ENCODE data around the gene RPTOR.
"Not testable (repeated sequence)": the region's sequence is repeated elsewhere in the genome, so short reads cannot be mapped to it uniquely, and the experiment has no call there.

Gene RPTOR

DNA sequence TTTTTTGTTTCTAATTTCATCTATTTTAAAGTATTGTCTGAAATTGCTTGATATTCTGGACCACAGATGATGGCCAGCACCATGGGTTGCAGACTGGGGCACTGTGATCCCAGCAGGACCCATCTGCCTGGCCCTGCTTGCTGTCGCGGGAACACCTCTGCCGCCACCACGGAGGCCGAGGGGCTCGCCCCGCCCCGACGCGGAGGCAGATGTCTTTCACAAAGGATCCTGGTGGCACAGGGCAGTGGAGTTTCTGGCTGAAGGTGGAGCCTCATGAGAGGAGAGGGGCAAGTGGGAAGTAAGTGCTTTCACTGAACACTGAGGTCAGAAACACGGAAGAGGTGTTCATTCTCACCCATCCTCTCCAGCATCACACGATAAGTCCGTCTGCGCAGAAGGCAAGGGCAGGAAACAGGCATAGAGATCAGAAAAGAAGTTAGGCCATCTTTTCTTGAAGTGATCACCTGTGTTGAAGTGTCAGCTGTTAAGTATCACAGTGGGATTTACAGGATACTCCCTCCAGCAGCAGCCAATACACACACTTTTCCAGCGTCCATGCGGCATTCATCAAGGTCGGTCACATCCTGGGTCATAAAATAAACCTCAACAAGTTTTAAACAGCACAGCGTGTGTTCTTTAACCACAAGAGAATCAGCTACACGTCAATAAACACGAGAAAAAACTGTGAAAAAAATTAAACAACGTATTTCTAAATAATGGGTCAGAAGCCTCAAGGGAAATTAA, 194.5 kb downstream of the RPTOR start:
- Histone ChIP-seq H3K9ac (ENCODE audit: low read depth in 1 of 2, low read length in 2 of 2) (no peak overlapping the region), H3K9me3 (ENCODE audit: control insufficient read depth in 1 of 2, low read length in 2 of 2) (no peaks in the 10 kb centered on the region), H3K27ac (ENCODE audit: low read depth, low read length) (no peak overlapping the region), H3K27me3 (ENCODE audit: control insufficient read depth in 1 of 2, insufficient read depth in 2 of 2, low read length in 2 of 2) (no peaks in the 10 kb centered on the region), H3K4me3 (ENCODE audit: low read depth in 1 of 2, low read length in 2 of 2) (no peak overlapping the region), H3K4me1 (ENCODE audit: control insufficient read depth in 1 of 2, insufficient read depth in 2 of 2, low read length in 2 of 2) (peaks cover 0 to 4% of the 10 kb centered on the region in 2 donors), H3K36me3 (ENCODE audit: control insufficient read depth in 1 of 2, insufficient read depth in 2 of 2, low read length in 2 of 2) (peaks cover 4 to 9% of the 10 kb centered on the region in 2 donors)

DNA sequence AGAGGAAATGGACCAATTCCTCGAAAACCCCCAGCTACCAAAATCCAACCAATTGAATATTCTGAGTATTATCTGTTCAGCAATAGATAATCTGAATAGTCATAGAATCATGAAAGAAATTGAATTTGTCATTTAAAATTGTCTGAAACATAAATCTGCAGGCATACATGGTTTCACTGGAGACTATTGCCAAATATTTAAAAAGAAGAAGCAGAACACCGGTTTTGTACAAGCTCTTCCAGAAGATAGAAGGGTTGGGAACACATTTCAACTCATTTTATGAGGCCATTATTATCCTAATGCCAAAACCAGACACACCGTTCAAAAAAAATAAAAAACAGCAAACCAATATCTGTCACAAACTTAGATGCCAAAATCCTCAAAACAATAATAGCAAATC, 195.5 kb downstream of the RPTOR start:
- Histone ChIP-seq H3K9me3 (ENCODE audit: control insufficient read depth in 1 of 2, low read length in 2 of 2) (no peaks in the 10 kb centered on the region), H3K27me3 (ENCODE audit: control insufficient read depth in 1 of 2, insufficient read depth in 2 of 2, low read length in 2 of 2) (no peaks in the 10 kb centered on the region), H3K27ac (ENCODE audit: low read depth, low read length) (no peak overlapping the region), H3K9ac (ENCODE audit: low read depth in 1 of 2, low read length in 2 of 2) (no peak overlapping the region), H3K4me1 (ENCODE audit: control insufficient read depth in 1 of 2, insufficient read depth in 2 of 2, low read length in 2 of 2) (peaks cover 0 to 4% of the 10 kb centered on the region in 2 donors), H3K36me3 (ENCODE audit: control insufficient read depth in 1 of 2, insufficient read depth in 2 of 2, low read length in 2 of 2) (peaks cover 4 to 9% of the 10 kb centered on the region in 2 donors), H3K4me3 (ENCODE audit: low read depth in 1 of 2, low read length in 2 of 2) (no peak overlapping the region)

DNA sequence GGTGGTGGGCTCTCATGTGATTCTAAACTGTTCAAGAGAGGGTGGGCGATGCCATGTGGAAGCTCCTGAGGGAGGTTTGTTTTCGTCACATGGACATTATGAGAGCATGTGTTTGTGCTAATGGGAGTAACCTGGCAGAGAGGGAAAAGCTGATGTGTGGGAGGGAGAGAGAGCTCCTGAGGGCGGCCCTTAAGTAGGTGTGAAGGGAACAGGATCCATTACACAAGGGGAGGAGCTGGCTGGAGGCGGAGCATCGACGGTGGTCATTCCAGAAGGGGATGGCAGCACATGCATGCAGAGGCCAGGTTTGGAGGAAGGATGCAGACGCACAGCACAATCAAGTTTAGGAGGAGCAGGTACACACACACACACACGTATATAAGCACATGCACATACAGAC, 197.5 kb downstream of the RPTOR start:
- peaks cover 0 to 4% of the 10 kb centered on the region in 2 donors for H3K4me1 ChIP-seq (ENCODE audit: control insufficient read depth in 1 of 2, insufficient read depth in 2 of 2, low read length in 2 of 2)
- H3K4me3 ChIP-seq (ENCODE audit: low read depth in 1 of 2, low read length in 2 of 2): no peak overlapping the region
- H3K9me3 ChIP-seq (ENCODE audit: control insufficient read depth in 1 of 2, low read length in 2 of 2): no peaks in the 10 kb centered on the region
- H3K27me3 ChIP-seq (ENCODE audit: control insufficient read depth in 1 of 2, insufficient read depth in 2 of 2, low read length in 2 of 2): no peaks in the 10 kb centered on the region
- H3K9ac ChIP-seq (ENCODE audit: low read depth in 1 of 2, low read length in 2 of 2): no peak overlapping the region
- H3K27ac ChIP-seq (ENCODE audit: low read depth, low read length): no peak overlapping the region
- H3K36me3 ChIP-seq (ENCODE audit: control insufficient read depth in 1 of 2, insufficient read depth in 2 of 2, low read length in 2 of 2): peaks cover 4 to 9% of the 10 kb centered on the region in 2 donors

DNA sequence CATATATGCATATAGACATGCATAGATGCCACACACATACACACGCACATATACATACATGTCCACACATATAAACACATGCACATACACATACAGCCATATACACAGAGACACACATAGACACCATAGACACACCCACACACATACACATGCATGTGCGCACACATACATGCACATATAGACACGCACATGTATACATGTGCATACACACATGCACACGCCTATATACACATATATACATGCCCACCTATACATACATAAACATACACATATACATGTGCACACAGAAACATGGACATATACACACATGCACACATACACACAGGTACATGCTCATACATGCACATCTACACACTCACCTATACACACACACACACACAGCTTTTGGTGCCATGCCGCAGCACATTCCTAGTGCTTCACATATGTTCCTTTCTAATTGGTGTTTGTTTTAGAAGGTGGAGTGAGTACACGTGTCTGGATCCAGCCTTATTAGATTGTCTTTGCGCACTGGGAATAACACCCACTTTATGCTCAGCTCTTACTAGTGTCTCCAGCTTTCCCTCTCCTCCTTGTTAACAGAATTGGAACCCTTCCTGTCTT, 198.0 kb downstream of the RPTOR start:
- no peaks in the 10 kb centered on the region for H3K9me3 ChIP-seq (ENCODE audit: control insufficient read depth in 1 of 2, low read length in 2 of 2)
- no peak overlapping the region for H3K9ac ChIP-seq (ENCODE audit: low read depth in 1 of 2, low read length in 2 of 2)
- H3K4me1 ChIP-seq (ENCODE audit: control insufficient read depth in 1 of 2, insufficient read depth in 2 of 2, low read length in 2 of 2): peaks cover 0 to 4% of the 10 kb centered on the region in 2 donors
- H3K27me3 ChIP-seq (ENCODE audit: control insufficient read depth in 1 of 2, insufficient read depth in 2 of 2, low read length in 2 of 2): no peaks in the 10 kb centered on the region
- no peak overlapping the region for H3K4me3 ChIP-seq (ENCODE audit: low read depth in 1 of 2, low read length in 2 of 2)
- H3K27ac ChIP-seq (ENCODE audit: low read depth, low read length): no peak overlapping the region
- peaks cover 4 to 9% of the 10 kb centered on the region in 2 donors for H3K36me3 ChIP-seq (ENCODE audit: control insufficient read depth in 1 of 2, insufficient read depth in 2 of 2, low read length in 2 of 2)

DNA sequence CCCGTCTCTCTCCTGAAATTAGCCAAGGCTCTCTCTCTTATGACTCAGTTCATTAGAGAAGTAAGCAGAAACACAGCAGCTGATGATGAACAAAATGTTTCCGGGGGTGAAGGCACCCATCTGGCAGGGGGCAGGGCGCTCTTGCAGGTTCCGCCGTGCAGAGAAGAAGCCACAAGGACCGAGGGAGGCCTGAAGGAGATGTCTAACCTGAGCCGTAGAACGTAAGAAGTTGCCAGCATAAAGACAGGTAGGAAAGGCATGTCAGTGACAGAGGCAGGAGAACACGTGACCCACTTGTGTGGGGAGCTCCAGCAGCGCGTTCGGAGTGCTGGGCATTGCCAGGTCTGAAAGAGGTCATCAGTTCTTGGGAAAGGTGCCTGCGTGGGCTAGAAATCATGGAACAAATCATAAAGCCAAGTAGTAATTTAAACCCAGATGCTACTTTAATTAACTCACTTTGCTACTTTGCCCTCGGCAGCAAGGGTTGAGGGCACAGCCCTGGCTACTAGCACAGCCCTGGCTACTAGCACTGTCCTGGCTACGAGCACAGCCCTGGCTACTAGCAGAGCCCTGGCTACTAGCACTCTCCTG, 198.6 kb downstream of the RPTOR start:
- no peaks in the 10 kb centered on the region for H3K4me1 ChIP-seq (ENCODE audit: control insufficient read depth in 1 of 2, insufficient read depth in 2 of 2, low read length in 2 of 2)
- H3K9ac ChIP-seq (ENCODE audit: low read depth in 1 of 2, low read length in 2 of 2): no peak overlapping the region
- H3K9me3 ChIP-seq (ENCODE audit: control insufficient read depth in 1 of 2, low read length in 2 of 2): no peaks in the 10 kb centered on the region
- no peak overlapping the region for H3K4me3 ChIP-seq (ENCODE audit: low read depth in 1 of 2, low read length in 2 of 2)
- no peaks in the 10 kb centered on the region for H3K27me3 ChIP-seq (ENCODE audit: control insufficient read depth in 1 of 2, insufficient read depth in 2 of 2, low read length in 2 of 2)
- H3K27ac ChIP-seq (ENCODE audit: low read depth, low read length): no peak overlapping the region
- peaks cover 4 to 9% of the 10 kb centered on the region in 2 donors for H3K36me3 ChIP-seq (ENCODE audit: control insufficient read depth in 1 of 2, insufficient read depth in 2 of 2, low read length in 2 of 2)

DNA sequence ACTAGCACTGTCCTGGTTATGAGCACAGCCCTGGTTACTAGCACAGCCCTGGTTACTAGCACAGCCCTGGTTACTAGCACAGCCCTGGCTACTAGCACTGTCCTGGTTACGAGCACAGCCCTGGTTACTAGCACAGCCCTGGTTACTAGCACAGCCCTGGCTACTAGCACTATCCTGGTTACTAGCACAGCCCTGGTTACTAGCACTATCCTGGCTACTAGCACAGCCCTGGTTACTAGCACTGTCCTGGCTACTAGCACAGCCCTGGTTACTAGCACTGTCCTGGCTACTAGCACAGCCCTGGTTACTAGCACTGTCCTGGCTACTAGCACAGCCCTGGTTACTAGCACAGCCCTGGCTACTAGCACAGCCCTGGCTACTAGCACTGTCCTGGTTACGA, 199.3 kb downstream of the RPTOR start:
- not testable (repeated sequence) for H3K4me1 ChIP-seq (ENCODE audit: control insufficient read depth in 1 of 2, insufficient read depth in 2 of 2, low read length in 2 of 2); H3K9ac ChIP-seq (ENCODE audit: low read depth in 1 of 2, low read length in 2 of 2); H3K4me3 ChIP-seq (ENCODE audit: low read depth in 1 of 2, low read length in 2 of 2); H3K27me3 ChIP-seq (ENCODE audit: control insufficient read depth in 1 of 2, insufficient read depth in 2 of 2, low read length in 2 of 2); H3K27ac ChIP-seq (ENCODE audit: low read depth, low read length); H3K9me3 ChIP-seq (ENCODE audit: control insufficient read depth in 1 of 2, low read length in 2 of 2); H3K36me3 ChIP-seq (ENCODE audit: control insufficient read depth in 1 of 2, insufficient read depth in 2 of 2, low read length in 2 of 2)

DNA sequence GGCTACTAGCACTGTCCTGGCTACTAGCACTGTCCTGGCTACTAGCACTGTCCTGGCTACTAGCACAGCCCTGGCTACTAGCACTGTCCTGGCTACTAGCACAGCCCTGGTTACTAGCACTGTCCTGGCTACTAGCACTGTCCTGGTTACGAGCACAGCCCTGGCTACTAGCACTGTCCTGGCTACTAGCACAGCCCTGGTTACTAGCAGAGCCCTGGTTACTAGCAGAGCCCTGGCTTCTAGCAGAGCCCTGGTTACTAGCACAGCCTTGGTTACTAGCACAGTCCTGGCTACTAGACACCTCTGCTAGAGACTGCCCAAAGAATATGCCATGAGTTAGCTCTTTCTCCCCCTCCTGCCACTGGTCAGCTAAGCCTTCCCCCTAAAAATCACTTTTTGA, 200.1 kb downstream of the RPTOR start:
- not testable (repeated sequence) for H3K9ac ChIP-seq (ENCODE audit: low read depth in 1 of 2, low read length in 2 of 2); H3K4me3 ChIP-seq (ENCODE audit: low read depth in 1 of 2, low read length in 2 of 2); H3K9me3 ChIP-seq (ENCODE audit: control insufficient read depth in 1 of 2, low read length in 2 of 2); H3K4me1 ChIP-seq (ENCODE audit: control insufficient read depth in 1 of 2, insufficient read depth in 2 of 2, low read length in 2 of 2); H3K36me3 ChIP-seq (ENCODE audit: control insufficient read depth in 1 of 2, insufficient read depth in 2 of 2, low read length in 2 of 2); H3K27ac ChIP-seq (ENCODE audit: low read depth, low read length); H3K27me3 ChIP-seq (ENCODE audit: control insufficient read depth in 1 of 2, insufficient read depth in 2 of 2, low read length in 2 of 2)

DNA sequence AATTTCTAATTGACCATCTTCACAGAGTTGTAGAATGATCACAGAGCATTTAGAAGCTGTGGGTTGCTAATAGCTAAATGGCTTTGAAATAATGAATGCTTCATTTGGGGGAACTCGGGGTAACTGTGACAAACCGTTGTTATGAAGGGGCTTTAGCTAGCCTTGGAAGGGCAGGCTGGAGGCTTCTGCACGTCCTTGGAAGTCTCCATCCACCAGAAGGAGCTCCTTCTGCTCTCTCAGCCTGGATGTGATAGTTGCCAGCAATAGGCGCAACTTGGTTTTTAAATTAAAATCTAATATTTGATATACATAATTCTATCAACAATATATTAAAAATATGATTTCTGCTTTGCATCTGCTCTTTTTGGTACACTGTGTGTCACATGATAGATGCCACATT, 200.5 kb downstream of the RPTOR start:
- Histone ChIP-seq H3K27me3 (ENCODE audit: control insufficient read depth in 1 of 2, insufficient read depth in 2 of 2, low read length in 2 of 2) (no peaks in the 10 kb centered on the region), H3K27ac (ENCODE audit: low read depth, low read length) (no peak overlapping the region), H3K36me3 (ENCODE audit: control insufficient read depth in 1 of 2, insufficient read depth in 2 of 2, low read length in 2 of 2) (peaks cover 4 to 9% of the 10 kb centered on the region in 2 donors), H3K9ac (ENCODE audit: low read depth in 1 of 2, low read length in 2 of 2) (no peak overlapping the region), H3K9me3 (ENCODE audit: control insufficient read depth in 1 of 2, low read length in 2 of 2) (no peaks in the 10 kb centered on the region), H3K4me3 (ENCODE audit: low read depth in 1 of 2, low read length in 2 of 2) (no peak overlapping the region), H3K4me1 (ENCODE audit: control insufficient read depth in 1 of 2, insufficient read depth in 2 of 2, low read length in 2 of 2) (no peaks in the 10 kb centered on the region)

DNA sequence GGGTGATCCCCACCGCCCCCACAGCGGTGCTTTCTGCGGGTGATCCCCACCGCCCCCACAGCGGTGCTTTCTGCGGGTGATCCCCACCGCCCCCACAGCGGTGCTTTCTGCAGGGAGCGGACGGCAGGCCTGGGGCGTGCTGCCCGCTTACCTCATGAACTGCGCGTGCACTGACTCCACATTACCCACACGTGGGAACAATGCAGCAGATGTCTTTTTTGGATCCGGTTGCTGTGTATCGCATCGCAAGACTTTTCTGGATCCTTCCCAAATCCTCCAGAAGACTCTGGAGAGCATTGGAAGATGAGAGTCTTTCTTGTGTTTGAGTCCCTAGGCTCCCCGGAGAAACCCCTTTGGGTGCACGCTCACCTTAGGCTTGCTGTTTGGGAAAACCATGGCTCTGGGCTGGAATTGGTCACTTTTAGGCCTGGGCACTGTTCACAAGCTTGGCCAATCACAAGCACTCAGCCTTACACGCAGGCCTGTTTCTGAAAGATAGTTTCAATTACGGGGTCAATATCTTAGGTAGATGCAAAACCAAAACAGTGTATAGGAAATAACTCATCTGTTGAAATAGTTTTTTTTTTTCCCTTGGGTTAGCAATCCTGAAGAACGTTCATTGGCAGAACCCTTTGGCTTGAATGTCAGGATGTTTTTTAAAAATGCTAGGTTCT, 201.8 kb downstream of the RPTOR start:
- Histone ChIP-seq H3K4me1 (ENCODE audit: control insufficient read depth in 1 of 2, insufficient read depth in 2 of 2, low read length in 2 of 2) (peaks cover 0 to 3% of the 10 kb centered on the region in 2 donors), H3K27ac (ENCODE audit: low read depth, low read length) (no peak overlapping the region), H3K27me3 (ENCODE audit: control insufficient read depth in 1 of 2, insufficient read depth in 2 of 2, low read length in 2 of 2) (no peaks in the 10 kb centered on the region), H3K36me3 (ENCODE audit: control insufficient read depth in 1 of 2, insufficient read depth in 2 of 2, low read length in 2 of 2) (peaks cover 4 to 9% of the 10 kb centered on the region in 2 donors), H3K4me3 (ENCODE audit: low read depth in 1 of 2, low read length in 2 of 2) (no peak overlapping the region), H3K9ac (ENCODE audit: low read depth in 1 of 2, low read length in 2 of 2) (no peak overlapping the region), H3K9me3 (ENCODE audit: control insufficient read depth in 1 of 2, low read length in 2 of 2) (no peaks in the 10 kb centered on the region)

DNA sequence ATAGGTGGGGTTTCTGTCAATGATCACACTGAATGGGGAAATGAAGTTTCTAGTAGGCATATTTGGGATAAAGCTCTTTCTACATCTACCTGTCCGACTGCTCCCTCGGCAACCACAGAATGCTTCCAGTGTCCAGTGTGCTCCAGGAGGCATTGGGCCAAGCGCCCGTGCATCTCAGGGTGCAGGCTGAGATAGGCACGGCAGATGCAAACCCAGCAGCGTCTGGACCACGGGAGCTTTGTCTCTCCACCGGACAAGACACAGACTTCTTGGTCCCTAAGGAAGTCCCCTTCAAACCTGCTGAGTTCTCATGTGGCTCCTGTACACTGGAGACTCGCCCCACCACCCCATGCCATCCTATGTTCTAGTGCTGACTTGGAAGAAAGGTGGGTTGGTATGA, 202.8 kb downstream of the RPTOR start:
- Histone ChIP-seq H3K27me3 (ENCODE audit: control insufficient read depth in 1 of 2, insufficient read depth in 2 of 2, low read length in 2 of 2) (no peaks in the 10 kb centered on the region), H3K9ac (ENCODE audit: low read depth in 1 of 2, low read length in 2 of 2) (no peak overlapping the region), H3K4me1 (ENCODE audit: control insufficient read depth in 1 of 2, insufficient read depth in 2 of 2, low read length in 2 of 2) (peaks cover 0 to 3% of the 10 kb centered on the region in 2 donors), H3K36me3 (ENCODE audit: control insufficient read depth in 1 of 2, insufficient read depth in 2 of 2, low read length in 2 of 2) (peaks cover 1 to 5% of the 10 kb centered on the region in 2 donors), H3K27ac (ENCODE audit: low read depth, low read length) (no peak overlapping the region), H3K4me3 (ENCODE audit: low read depth in 1 of 2, low read length in 2 of 2) (no peak overlapping the region), H3K9me3 (ENCODE audit: control insufficient read depth in 1 of 2, low read length in 2 of 2) (no peaks in the 10 kb centered on the region)
